ENCODE measurements around the gene TRPV4.

The TRPV4 gene

GRCh38 chr12:109818253-109818652 is 14.9 kb downstream of the TRPV4 start:
- no peak for DNase-seq (ENCODE audit: low read depth, low spot score)
- Histone ChIP-seq H3K9me3 (ENCODE audit: control insufficient read depth, insufficient read depth, low read length) (no peaks in the 10 kb centered on the region), H3K4me1 (ENCODE audit: control insufficient read depth, insufficient read depth, low read length) (peaks cover 2% of the 10 kb centered on the region), H3K27ac (ENCODE audit: low read length) (no peak overlapping the region), H3K36me3 (ENCODE audit: control insufficient read depth, insufficient read depth, low read length) (no peaks in the 10 kb centered on the region), H3K4me3 (ENCODE audit: low read length) (no peak overlapping the region), H3K27me3 (ENCODE audit: control insufficient read depth, insufficient read depth, low read length) (no peaks in the 10 kb centered on the region)
- no CpG with 5 or more reads among the region's 9 CpGs for WGBS (ENCODE audit: insufficient coverage, insufficient read length)

- DNase-seq (ENCODE audit: low read depth, low spot score), result no peak
- H3K36me3 ChIP-seq (ENCODE audit: control insufficient read depth, insufficient read depth, low read length), result no peaks in the 10 kb centered on the region
- H3K4me1 ChIP-seq (ENCODE audit: control insufficient read depth, insufficient read depth, low read length), result peaks cover 2% of the 10 kb centered on the region
- H3K27me3 ChIP-seq (ENCODE audit: control insufficient read depth, insufficient read depth, low read length), result no peaks in the 10 kb centered on the region
- no peaks in the 10 kb centered on the region for H3K9me3 ChIP-seq (ENCODE audit: control insufficient read depth, insufficient read depth, low read length)
- no peak overlapping the region for H3K4me3 ChIP-seq (ENCODE audit: low read length)
- no peak overlapping the region for H3K27ac ChIP-seq (ENCODE audit: low read length)
- no CpG with 5 or more reads among the region's 8 CpGs for WGBS (ENCODE audit: insufficient coverage, insufficient read length)
Measured at GRCh38 chr12:109817627-109818231, 15.5 kb downstream of the TRPV4 start.

- H3K4me3 ChIP-seq (ENCODE audit: low read length), result no peak overlapping the region
- H3K36me3 ChIP-seq (ENCODE audit: control insufficient read depth, insufficient read depth, low read length), result no peaks in the 10 kb centered on the region
- WGBS (ENCODE audit: insufficient coverage, insufficient read length), result no CpG with 5 or more reads among the region's 7 CpGs
- H3K4me1 ChIP-seq (ENCODE audit: control insufficient read depth, insufficient read depth, low read length), result no peaks in the 10 kb centered on the region; the same call in 1 of the 2 replicates
- H3K9me3 ChIP-seq (ENCODE audit: control insufficient read depth, insufficient read depth, low read length), result no peaks in the 10 kb centered on the region
- DNase-seq (ENCODE audit: low read depth, low spot score), result no peak
- H3K27me3 ChIP-seq (ENCODE audit: control insufficient read depth, insufficient read depth, low read length), result no peaks in the 10 kb centered on the region
- H3K27ac ChIP-seq (ENCODE audit: low read length), result no peak overlapping the region
Measured at GRCh38 chr12:109816870-109817269, 16.3 kb downstream of the TRPV4 start.

GRCh38 chr12:109815757-109816617 is 17.2 kb downstream of the TRPV4 start:
- H3K36me3 ChIP-seq (ENCODE audit: control insufficient read depth, insufficient read depth, low read length), result no peaks in the 10 kb centered on the region
- H3K4me3 ChIP-seq (ENCODE audit: low read length), result no peak overlapping the region
- H3K9me3 ChIP-seq (ENCODE audit: control insufficient read depth, insufficient read depth, low read length), result no peaks in the 10 kb centered on the region
- DNase-seq (ENCODE audit: low read depth, low spot score), result no peak
- H3K4me1 ChIP-seq (ENCODE audit: control insufficient read depth, insufficient read depth, low read length), result no peaks in the 10 kb centered on the region; the same call in 1 of the 2 replicates
- no CpG with 5 or more reads among the region's 10 CpGs for WGBS (ENCODE audit: insufficient coverage, insufficient read length)
- no peaks in the 10 kb centered on the region for H3K27me3 ChIP-seq (ENCODE audit: control insufficient read depth, insufficient read depth, low read length)
- no peak overlapping the region for H3K27ac ChIP-seq (ENCODE audit: low read length)

GRCh38 chr12:109815225-109815624 is 18.0 kb downstream of the TRPV4 start:
- Histone ChIP-seq H3K36me3 (ENCODE audit: control insufficient read depth, insufficient read depth, low read length) (no peaks in the 10 kb centered on the region), H3K27me3 (ENCODE audit: control insufficient read depth, insufficient read depth, low read length) (no peaks in the 10 kb centered on the region), H3K4me1 (ENCODE audit: control insufficient read depth, insufficient read depth, low read length) (no peaks in the 10 kb centered on the region; the same call in 1 of the 2 replicates), H3K9me3 (ENCODE audit: control insufficient read depth, insufficient read depth, low read length) (no peaks in the 10 kb centered on the region), H3K4me3 (ENCODE audit: low read length) (no peak overlapping the region), H3K27ac (ENCODE audit: low read length) (no peak overlapping the region)
- WGBS (ENCODE audit: insufficient coverage, insufficient read length), result no CpG with 5 or more reads among the region's 4 CpGs
- DNase-seq (ENCODE audit: low read depth, low spot score), result no peak

GRCh38 chr12:109814600-109815150 is 18.5 kb downstream of the TRPV4 start:
- no peak for DNase-seq (ENCODE audit: low read depth, low spot score)
- no peaks in the 10 kb centered on the region for H3K36me3 ChIP-seq (ENCODE audit: control insufficient read depth, insufficient read depth, low read length)
- no peaks in the 10 kb centered on the region for H3K9me3 ChIP-seq (ENCODE audit: control insufficient read depth, insufficient read depth, low read length)
- no peak overlapping the region for H3K4me3 ChIP-seq (ENCODE audit: low read length)
- no peaks in the 10 kb centered on the region; the same call in 1 of the 2 replicates for H3K4me1 ChIP-seq (ENCODE audit: control insufficient read depth, insufficient read depth, low read length)
- H3K27ac ChIP-seq (ENCODE audit: low read length), result no peak overlapping the region
- no CpG with 5 or more reads among the region's 20 CpGs for WGBS (ENCODE audit: insufficient coverage, insufficient read length)
- no peaks in the 10 kb centered on the region for H3K27me3 ChIP-seq (ENCODE audit: control insufficient read depth, insufficient read depth, low read length)

- no peaks in the 10 kb centered on the region for H3K36me3 ChIP-seq (ENCODE audit: control insufficient read depth, insufficient read depth, low read length)
- H3K27me3 ChIP-seq (ENCODE audit: control insufficient read depth, insufficient read depth, low read length), result no peaks in the 10 kb centered on the region
- WGBS (ENCODE audit: insufficient coverage, insufficient read length), result 100% methylated on average over 6 of the region's 6 CpGs
- no peak overlapping the region for H3K4me3 ChIP-seq (ENCODE audit: low read length)
- no peaks in the 10 kb centered on the region for H3K9me3 ChIP-seq (ENCODE audit: control insufficient read depth, insufficient read depth, low read length)
- no peak for DNase-seq (ENCODE audit: low read depth, low spot score)
- H3K27ac ChIP-seq (ENCODE audit: low read length), result no peak overlapping the region
- H3K4me1 ChIP-seq (ENCODE audit: control insufficient read depth, insufficient read depth, low read length), result no peaks in the 10 kb centered on the region
Measured at GRCh38 chr12:109813810-109814416, 19.3 kb downstream of the TRPV4 start.

- no CpG with 5 or more reads among the region's 5 CpGs for WGBS (ENCODE audit: insufficient coverage, insufficient read length)
Measured at GRCh38 chr12:109811624-109811995, 21.6 kb downstream of the TRPV4 start.

GRCh38 chr12:109810954-109811623 is 22.1 kb downstream of the TRPV4 start:
- Histone ChIP-seq H3K4me3 (ENCODE audit: low read length) (no peak overlapping the region), H3K9me3 (ENCODE audit: control insufficient read depth, insufficient read depth, low read length) (no peaks in the 10 kb centered on the region), H3K27ac (ENCODE audit: low read length) (no peak overlapping the region), H3K4me1 (ENCODE audit: control insufficient read depth, insufficient read depth, low read length) (no peaks in the 10 kb centered on the region), H3K36me3 (ENCODE audit: control insufficient read depth, insufficient read depth, low read length) (no peaks in the 10 kb centered on the region), H3K27me3 (ENCODE audit: control insufficient read depth, insufficient read depth, low read length) (no peaks in the 10 kb centered on the region)
- WGBS (ENCODE audit: insufficient coverage, insufficient read length), result no CpG with 5 or more reads among the region's 10 CpGs
- DNase-seq (ENCODE audit: low read depth, low spot score), result no peak

More at GRCh38 chr12:109811624-109811995, 21.6 kb downstream of the TRPV4 start:
- H3K27me3 ChIP-seq (ENCODE audit: control insufficient read depth, insufficient read depth, low read length), result no peaks in the 10 kb centered on the region
- no peaks in the 10 kb centered on the region for H3K4me1 ChIP-seq (ENCODE audit: control insufficient read depth, insufficient read depth, low read length)
- H3K4me3 ChIP-seq (ENCODE audit: low read length), result no peak overlapping the region
- no peak for DNase-seq (ENCODE audit: low read depth, low spot score)
- no peaks in the 10 kb centered on the region for H3K36me3 ChIP-seq (ENCODE audit: control insufficient read depth, insufficient read depth, low read length)
- no peaks in the 10 kb centered on the region for H3K9me3 ChIP-seq (ENCODE audit: control insufficient read depth, insufficient read depth, low read length)
- H3K27ac ChIP-seq (ENCODE audit: low read length), result no peak overlapping the region
